H9 (cell line): ENCODE results near the gene BTBD7. TPM values are rescaled to one million over a fixed set of nuclear protein-coding genes. Genes with fewer than 3 reads are reported as not detected.

Source experiments
- DNase-seq: peaks from one replicate; pipeline ENCODE4 v3.0.0-alpha.2; 2017
- H2AFZ ChIP-seq: one replicate; pipeline ENCODE4 v1.6.1; 2013; ENCODE audit warnings: mild to moderate bottlenecking, low read length, control low read depth, moderate library complexity
- H2AK5ac ChIP-seq: 2 replicates; pipeline ENCODE4 v1.6.1; 2013; ENCODE audit warnings: low read length, control low read depth, mixed read lengths; ENCODE audit not compliant: insufficient read length
- H2BK120ac ChIP-seq: one replicate; pipeline ENCODE4 v1.6.1; 2013; ENCODE audit warnings: low read depth, mild to moderate bottlenecking, low read length, control low read depth, inconsistent platforms; ENCODE audit not compliant: poor library complexity, severe bottlenecking
- H2BK12ac ChIP-seq: 2 replicates; pipeline ENCODE4 v1.6.1; 2013; ENCODE audit warnings: low read length, control low read depth, mixed read lengths, low read depth; ENCODE audit not compliant: insufficient read length
- H2BK15ac ChIP-seq: 2 replicates; pipeline ENCODE4 v1.6.1; 2013; ENCODE audit warnings: low read depth, low read length, control low read depth
- H2BK20ac ChIP-seq: one replicate; pipeline ENCODE4 v1.6.1; 2013; ENCODE audit warnings: low read depth, mild to moderate bottlenecking, low read length, control low read depth, inconsistent platforms; ENCODE audit not compliant: poor library complexity, severe bottlenecking
- H2BK5ac ChIP-seq: 2 replicates; pipeline ENCODE4 v1.6.1; 2013; ENCODE audit warnings: low read length, control low read depth, mixed read lengths; ENCODE audit not compliant: insufficient read length
- H3K14ac ChIP-seq: 2 replicates; pipeline ENCODE4 v1.6.1; 2013; ENCODE audit warnings: low read length, control low read depth; ENCODE audit not compliant: insufficient read depth
- H3K18ac ChIP-seq: 2 replicates; pipeline ENCODE4 v1.6.1; 2013; ENCODE audit warnings: low read depth, mild to moderate bottlenecking, mixed read lengths, low read length, control low read depth; ENCODE audit not compliant: insufficient read length
- H3K23ac ChIP-seq: 2 replicates; pipeline ENCODE4 v1.6.1; 2013; ENCODE audit warnings: low read length, control low read depth, mixed read lengths, low read depth; ENCODE audit not compliant: insufficient read length
- H3K23me2 ChIP-seq: 2 replicates; pipeline ENCODE4 v1.6.1; 2013; ENCODE audit warnings: low read depth, mild to moderate bottlenecking, mixed read lengths, low read length, control low read depth; ENCODE audit not compliant: insufficient read length, poor library complexity, severe bottlenecking
- H3K27ac ChIP-seq: 2 replicates; pipeline ENCODE4 v1.5.1; 2013; ENCODE audit warnings: low read length, control low read depth, mixed read lengths, low read depth; ENCODE audit not compliant: insufficient read length
- H3K27me3 ChIP-seq: 2 replicates; pipeline ENCODE4 v1.6.1; 2013; ENCODE audit warnings: low read length, control low read depth, inconsistent platforms; ENCODE audit not compliant: insufficient read depth
- H3K4ac ChIP-seq: 2 replicates; pipeline ENCODE4 v1.6.1; 2013; ENCODE audit warnings: low read depth, mild to moderate bottlenecking, control low read depth, inconsistent platforms, low read length, moderate library complexity
- H3K4me1 ChIP-seq: 2 replicates; pipeline ENCODE4 v1.6.1; 2013; ENCODE audit warnings: low read length, control low read depth, inconsistent platforms; ENCODE audit not compliant: insufficient read depth
- H3K4me2 ChIP-seq: 2 replicates; pipeline ENCODE4 v1.6.1; 2013; ENCODE audit warnings: low read length, control low read depth, mixed read lengths; ENCODE audit not compliant: insufficient read length, insufficient read depth
- H3K56ac ChIP-seq: 2 replicates; pipeline ENCODE4 v1.6.1; 2013; ENCODE audit warnings: low read depth, mild to moderate bottlenecking, mixed read lengths, low read length, control low read depth; ENCODE audit not compliant: insufficient read length
- H3K79me1 ChIP-seq: 2 replicates; pipeline ENCODE4 v1.6.1; 2013; ENCODE audit warnings: low read depth, mild to moderate bottlenecking, moderate library complexity, low read length, control low read depth, inconsistent platforms; ENCODE audit not compliant: insufficient read depth, poor library complexity, severe bottlenecking
- H3K79me2 ChIP-seq: 2 replicates; pipeline ENCODE4 v1.6.1; 2013; ENCODE audit warnings: low read length, control low read depth, inconsistent platforms; ENCODE audit not compliant: insufficient read depth
- H3K9ac ChIP-seq: 2 replicates; pipeline ENCODE4 v1.6.1; 2013; ENCODE audit warnings: low read length, control low read depth, mixed read lengths; ENCODE audit not compliant: insufficient read length; ENCODE audit errors: extremely low read depth
- H3K9me3 ChIP-seq: one replicate; pipeline ENCODE4 v1.6.1; 2013; ENCODE audit warnings: low read depth, low read length, inconsistent platforms; ENCODE audit not compliant: control insufficient read depth
- H3T11ph ChIP-seq: one replicate; pipeline ENCODE4 v1.6.1; 2013; ENCODE audit warnings: mild to moderate bottlenecking, low read length, control low read depth, inconsistent platforms
- H4K20me1 ChIP-seq: one replicate; pipeline ENCODE4 v1.6.1; 2013; ENCODE audit not compliant: control insufficient read depth, insufficient read length, insufficient read depth
- H4K5ac ChIP-seq: 2 replicates; pipeline ENCODE4 v1.6.1; 2013; ENCODE audit warnings: low read depth, mild to moderate bottlenecking, mixed read lengths, low read length, control low read depth; ENCODE audit not compliant: insufficient read length
- H4K8ac ChIP-seq: replicated peaks from 2 replicates; pipeline ENCODE4 v1.6.1; 2013; ENCODE audit warnings: low read length, control low read depth, mixed read lengths, low read depth; ENCODE audit not compliant: insufficient read length
- H4K91ac ChIP-seq: 2 replicates; pipeline ENCODE4 v1.6.1; 2013; ENCODE audit warnings: low read depth, mild to moderate bottlenecking, moderate library complexity, mixed read lengths, low read length, control low read depth; ENCODE audit not compliant: insufficient read length
- H3K27ac Mint-ChIP-seq, 3 experiments: 2 replicates in 2 of 3; 3 replicates in 1 of 3; pipeline ENCODE4 v1.8.0; 2020 to 2021; ENCODE audit warnings: mixed read lengths in 3 of 3, mild to moderate bottlenecking in 1 of 3, moderate library complexity in 1 of 3
- H3K27me3 Mint-ChIP-seq: 2 replicates; pipeline ENCODE4 v1.8.0; 2021; ENCODE audit warnings: low read depth, mild to moderate bottlenecking, moderate library complexity, mixed read lengths
- H3K36me3 Mint-ChIP-seq, 3 experiments: 2 replicates in 2 of 3; 3 replicates in 1 of 3; pipeline ENCODE4 v1.8.0; 2020 to 2021; ENCODE audit warnings: low read depth in 3 of 3, mixed read lengths in 3 of 3; ENCODE audit not compliant: insufficient read depth in 1 of 3
- H3K4me1 Mint-ChIP-seq, 2 experiments: 2 replicates each; pipeline ENCODE4 v1.8.0; 2020; ENCODE audit warnings: mixed read lengths in 2 of 2
- H3K4me3 Mint-ChIP-seq, 2 experiments: 2 replicates in 1 of 2; 3 replicates in 1 of 2; pipeline ENCODE4 v1.8.0; 2020 to 2021; ENCODE audit warnings: mild to moderate bottlenecking in 2 of 2, mixed read lengths in 2 of 2, moderate library complexity in 1 of 2
- H3K9me3 Mint-ChIP-seq, 2 experiments: 2 replicates in 1 of 2; 3 replicates in 1 of 2; pipeline ENCODE4 v1.8.0; 2020; ENCODE audit warnings: mild to moderate bottlenecking in 2 of 2, mixed read lengths in 2 of 2, moderate library complexity in 1 of 2
- total RNA-seq: library from RNA; stranded (reverse); gene quantifications from 2 replicates; pipeline ENCODE4 v1.2.1, GENCODE V29; 2021
- TF ChIP-seq, protein P1 (sequence below): fragments of 200-600 bp; sonication (generic); conservative IDR thresholded peaks from 3 replicates; pipeline ENCODE4 v1.8.0; 2021; ENCODE audit warnings: antibody characterized with exemption, mild to moderate bottlenecking

The BTBD7 gene
- total RNA-seq, 1 experiment from 2014 or later = 44.1 TPM

DNA sequence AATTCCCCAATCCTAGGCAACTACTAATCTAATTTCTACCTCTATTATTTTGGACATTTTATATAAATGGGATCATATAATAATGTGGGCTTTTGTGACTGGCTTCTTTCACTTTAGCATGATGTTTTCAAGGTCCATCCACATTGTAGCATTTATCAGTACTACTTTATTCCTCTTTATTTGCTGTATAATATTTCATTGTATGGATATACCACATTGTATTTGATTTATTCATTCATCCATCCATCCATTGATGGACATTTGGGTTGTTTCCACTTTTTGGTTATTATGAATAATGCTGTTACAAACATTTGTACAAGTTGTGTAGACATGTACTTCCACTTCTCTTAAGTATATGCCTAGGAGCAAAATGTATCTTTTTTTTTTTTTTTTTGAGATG, 17.3 kb downstream of the BTBD7 start:
- no peak overlapping the region for H4K91ac ChIP-seq
- peaks cover 4% of the 10 kb centered on the region for H3K79me1 ChIP-seq
- peaks cover 5% of the 10 kb centered on the region; the same call in 1 of the 2 replicates for H3K79me2 ChIP-seq
- no peak overlapping the region for H3T11ph ChIP-seq
- no peak overlapping the region for H4K5ac ChIP-seq
- H3K23me2 ChIP-seq = no peaks in the 10 kb centered on the region
- Mint-ChIP-seq H3K27ac (no peak overlapping the region), H3K4me1 (peaks cover 22 to 28% of the 10 kb centered on the region in 2 experiments), H3K9me3 (no peaks in the 10 kb centered on the region), H3K36me3 (peaks cover 0 to 8% (median 5%) of the 10 kb centered on the region in 3 experiments; a peak in 3 of 7 replicates), H3K4me3 (no peak overlapping the region), H3K27me3 (no peaks in the 10 kb centered on the region)
- H2AFZ ChIP-seq = no peak overlapping the region
- no peak overlapping the region for H3K4ac ChIP-seq
- DNase-seq = no peak
- H2BK12ac ChIP-seq = no peak overlapping the region
- no peak overlapping the region for H2BK20ac ChIP-seq
- H3K14ac ChIP-seq = no peak overlapping the region
- no peak overlapping the region for H3K56ac ChIP-seq
- H2BK15ac ChIP-seq = no peak overlapping the region
- H3K9me3 ChIP-seq = no peaks in the 10 kb centered on the region
- H2BK5ac ChIP-seq = no peak overlapping the region
- H3K9ac ChIP-seq = no peak overlapping the region
- no peak overlapping the region for H4K8ac ChIP-seq
- peaks cover 2% of the 10 kb centered on the region; the same call in 1 of the 2 replicates for H3K4me1 ChIP-seq
- no peaks in the 10 kb centered on the region for H3K27me3 ChIP-seq
- no peak overlapping the region for H3K18ac ChIP-seq
- H2BK120ac ChIP-seq = no peak overlapping the region
- no peak overlapping the region for H3K27ac ChIP-seq
- no peak overlapping the region for H2AK5ac ChIP-seq
- TF ChIP-seq, protein P1, sequence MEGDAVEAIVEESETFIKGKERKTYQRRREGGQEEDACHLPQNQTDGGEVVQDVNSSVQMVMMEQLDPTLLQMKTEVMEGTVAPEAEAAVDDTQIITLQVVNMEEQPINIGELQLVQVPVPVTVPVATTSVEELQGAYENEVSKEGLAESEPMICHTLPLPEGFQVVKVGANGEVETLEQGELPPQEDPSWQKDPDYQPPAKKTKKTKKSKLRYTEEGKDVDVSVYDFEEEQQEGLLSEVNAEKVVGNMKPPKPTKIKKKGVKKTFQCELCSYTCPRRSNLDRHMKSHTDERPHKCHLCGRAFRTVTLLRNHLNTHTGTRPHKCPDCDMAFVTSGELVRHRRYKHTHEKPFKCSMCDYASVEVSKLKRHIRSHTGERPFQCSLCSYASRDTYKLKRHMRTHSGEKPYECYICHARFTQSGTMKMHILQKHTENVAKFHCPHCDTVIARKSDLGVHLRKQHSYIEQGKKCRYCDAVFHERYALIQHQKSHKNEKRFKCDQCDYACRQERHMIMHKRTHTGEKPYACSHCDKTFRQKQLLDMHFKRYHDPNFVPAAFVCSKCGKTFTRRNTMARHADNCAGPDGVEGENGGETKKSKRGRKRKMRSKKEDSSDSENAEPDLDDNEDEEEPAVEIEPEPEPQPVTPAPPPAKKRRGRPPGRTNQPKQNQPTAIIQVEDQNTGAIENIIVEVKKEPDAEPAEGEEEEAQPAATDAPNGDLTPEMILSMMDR = no peak
- H3K4me2 ChIP-seq = no peak overlapping the region
- H4K20me1 ChIP-seq = no peaks in the 10 kb centered on the region
- no peak overlapping the region for H3K23ac ChIP-seq
